ENCODE results near the gene SLC27A6. TPM values are rescaled to one million over a fixed set of nuclear protein-coding genes. Genes with fewer than 3 reads are reported as not detected.

The SLC27A6 gene
- total and polyA plus RNA-seq, 5 experiments from 2014 or later, result not detected

DNA sequence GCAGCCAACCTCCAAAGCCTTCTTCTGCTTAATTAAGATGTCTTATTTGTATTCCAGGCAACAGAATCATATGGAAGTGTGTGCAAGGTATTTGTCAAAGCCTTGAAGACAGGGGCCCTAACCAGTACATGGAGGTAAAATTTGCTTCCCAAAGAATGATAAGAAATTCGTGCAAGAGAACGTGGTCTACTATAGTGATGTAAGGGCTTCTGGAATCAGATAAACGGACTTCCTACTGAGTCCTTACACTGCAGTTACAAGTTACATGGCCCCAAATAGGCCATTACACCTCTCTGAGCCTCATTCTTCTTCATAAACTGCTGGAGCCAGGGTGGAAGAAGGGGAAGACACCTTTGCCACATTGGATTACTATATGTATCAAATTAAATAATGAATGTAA is 113.4 kb downstream of the SLC27A6 start:
- POLR2A ChIA-PET, result no interaction called here
- no peak for ATAC-seq

DNA sequence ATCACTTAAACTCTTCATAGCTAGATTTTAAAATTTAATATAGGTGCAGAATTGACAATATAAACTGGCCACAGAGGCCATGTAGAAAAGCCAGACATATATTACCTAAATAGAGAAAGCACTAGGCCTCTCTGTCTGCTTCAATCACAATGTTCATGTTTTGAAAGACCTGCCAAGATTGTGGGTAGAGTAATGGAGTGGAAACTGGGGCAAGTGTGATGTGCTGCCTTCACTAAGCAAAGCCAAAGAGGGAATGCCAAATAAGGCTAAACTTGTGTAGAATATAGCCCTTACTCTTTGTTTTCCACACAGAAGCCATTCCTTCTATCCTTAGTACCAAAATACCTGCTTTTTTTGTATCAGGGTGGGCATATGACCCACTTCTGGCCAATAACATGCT is 114.2 kb downstream of the SLC27A6 start:
- H3K27ac Mint-ChIP-seq, result no peak overlapping the region
- no peak for ATAC-seq
- H3K4me1 Mint-ChIP-seq, result no peaks in the 10 kb centered on the region

More for the DNA sequence above, 113.4 kb downstream of the SLC27A6 start:
- H3K27me3 Mint-ChIP-seq, result peaks cover 2 to 35% (median 8%) of the 10 kb centered on the region in 5 donors
- DNase-seq, result no peak
- H3K9me3 Mint-ChIP-seq, result no peaks in the 10 kb centered on the region
- H3K4me3 Mint-ChIP-seq, result no peak overlapping the region
- no peak overlapping the region for H3K27ac Mint-ChIP-seq
- H3K36me3 Mint-ChIP-seq, result no peaks in the 10 kb centered on the region
- H3K4me1 Mint-ChIP-seq, result no peaks in the 10 kb centered on the region

DNA sequence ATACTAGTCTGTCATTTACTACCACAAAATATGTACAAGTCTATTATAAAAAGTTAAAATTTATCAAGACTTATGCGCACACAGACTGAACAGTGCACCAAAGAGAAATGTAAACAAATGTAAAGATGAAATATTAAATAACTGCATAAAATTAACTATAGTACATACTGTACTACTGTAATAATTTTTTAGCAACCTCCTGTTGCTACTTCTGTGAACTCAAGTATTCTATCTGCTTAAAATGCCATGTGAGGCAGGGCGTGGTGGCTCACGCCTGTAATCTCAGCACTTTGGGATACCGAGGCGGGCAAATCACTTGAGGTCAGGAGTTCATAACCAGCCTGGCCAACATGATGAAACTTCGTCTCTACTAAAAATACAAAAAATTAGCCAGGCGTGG is 115.5 kb downstream of the SLC27A6 start:
- Mint-ChIP-seq H3K27ac (no peak overlapping the region), H3K9me3 (no peaks in the 10 kb centered on the region), H3K4me3 (no peak overlapping the region), H3K36me3 (no peaks in the 10 kb centered on the region), H3K27me3 (peaks cover 5 to 22% (median 5%) of the 10 kb centered on the region in 5 donors), H3K4me1 (no peaks in the 10 kb centered on the region)
- DNase-seq (no peak), ATAC-seq (no peak)
- POLR2A ChIA-PET, result no interaction called here

More for the DNA sequence above, 114.2 kb downstream of the SLC27A6 start:
- Mint-ChIP-seq H3K4me3 (no peak overlapping the region), H3K27me3 (peaks cover 2 to 28% (median 7%) of the 10 kb centered on the region in 5 donors), H3K36me3 (no peaks in the 10 kb centered on the region), H3K9me3 (no peaks in the 10 kb centered on the region)
- DNase-seq, result no peak
- POLR2A ChIA-PET, result no interaction called here

GRCh38 chr5:129082225-129083136 is 117.2 kb downstream of the SLC27A6 start:
- ATAC-seq, result no peak
- Mint-ChIP-seq H3K4me3 (no peak overlapping the region), H3K9me3 (no peaks in the 10 kb centered on the region), H3K4me1 (no peaks in the 10 kb centered on the region), H3K27ac (no peak overlapping the region), H3K36me3 (no peaks in the 10 kb centered on the region), H3K27me3 (peaks cover 4 to 38% (median 6%) of the 10 kb centered on the region in 5 donors)
- POLR2A ChIA-PET, result no interaction called here
- no peak for DNase-seq

Other genes with a start within 250 kb of the SLC27A6 start
- 10 to 100 TPM; 11.8 to 12.8 TPM for gene ISOC1, start 129.3 kb downstream of the SLC27A6 start, total RNA-seq
- 10 to 100 TPM; 26.0 to 34.6 (median 29.9) TPM for gene ISOC1, start 129.3 kb downstream of the SLC27A6 start, polyA plus RNA-seq